Measurements from ENCODE around the gene ATP8B1. TPM values are rescaled to one million over a fixed set of nuclear protein-coding genes. Genes with fewer than 3 reads are reported as not detected.

The ATP8B1 gene
- total RNA-seq, 4 donors from 2014 or later, result 97.3 to 115 (median 103) TPM

DNA sequence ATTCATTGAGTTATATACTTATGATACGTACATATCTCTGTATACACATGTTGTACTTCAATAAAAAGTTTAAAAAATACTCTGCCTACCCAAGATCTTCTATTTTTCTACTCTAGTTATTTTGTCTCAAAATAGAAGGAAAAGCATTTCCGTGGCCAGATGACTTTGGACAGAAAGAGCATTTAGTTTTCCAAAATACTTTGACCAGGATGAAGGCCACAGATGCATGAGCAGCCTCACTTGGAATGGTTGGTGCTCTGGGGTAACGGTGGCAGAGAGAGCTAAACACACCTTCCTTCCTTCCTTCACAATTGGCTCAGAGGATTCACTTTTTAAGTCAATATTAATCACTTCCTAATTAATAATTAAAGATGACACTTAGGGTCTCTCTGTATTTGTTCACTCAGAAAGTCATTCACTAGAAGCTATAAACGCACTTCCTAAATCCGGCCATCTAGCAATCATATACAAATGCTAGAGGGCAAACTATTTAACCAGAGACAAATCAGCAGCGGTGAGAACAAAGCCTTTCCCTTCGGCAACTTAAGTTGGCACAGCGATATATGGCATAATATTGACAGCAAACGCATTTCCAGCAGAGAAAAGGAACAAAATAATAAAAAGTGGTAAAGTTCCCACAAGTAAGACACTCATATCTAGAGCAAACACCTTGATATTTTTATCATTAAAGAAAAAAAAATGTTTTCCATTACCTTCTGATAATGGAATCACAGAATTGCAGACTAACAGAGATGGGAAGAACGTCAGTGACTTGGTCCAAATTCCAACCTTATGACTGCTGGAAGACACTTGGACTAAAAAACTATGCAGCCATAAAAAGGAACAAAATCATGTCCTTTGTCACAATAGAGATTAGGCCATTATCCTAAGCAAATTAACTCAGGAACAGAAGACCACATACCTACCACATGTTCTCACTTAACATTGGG is 125.6 kb downstream of the ATP8B1 start:
- DNase-seq, result no peak
- Histone ChIP-seq H3K9me3 (peaks cover 0 to 4% (median 0%) of the 10 kb centered on the region in 4 donors), H3K36me3 (peaks cover 0 to 51% (median 0%) of the 10 kb centered on the region in 3 donors), H3K4me3 (no peak overlapping the region), H3K4me1 (no peaks in the 10 kb centered on the region), H3K27me3 (no peaks in the 10 kb centered on the region), H3K27ac (no peak overlapping the region)
- TF ChIP-seq POLR2A (IDR thresholded peaks at IDR 0.05) (no peak), CTCF (IDR thresholded peaks at IDR 0.05) (no peak)

- H3K36me3 ChIP-seq, result peaks cover 0 to 52% (median 0%) of the 10 kb centered on the region in 3 donors
- DNase-seq, result no peak
- no peaks in the 10 kb centered on the region for H3K27me3 ChIP-seq
- H3K9me3 ChIP-seq, result peaks cover 0 to 4% (median 0%) of the 10 kb centered on the region in 4 donors
- H3K4me3 ChIP-seq, result no peak overlapping the region
- H3K4me1 ChIP-seq, result no peaks in the 10 kb centered on the region
- H3K27ac ChIP-seq, result no peak overlapping the region
- TF ChIP-seq CTCF (IDR thresholded peaks at IDR 0.05) (no peak), POLR2A (IDR thresholded peaks at IDR 0.05) (no peak)
These were observed 128.2 kb downstream of the ATP8B1 start for GRCh38 chr18:57674891-57675290.

- no peak overlapping the region for H3K27ac ChIP-seq
- H3K36me3 ChIP-seq, result peaks cover 0 to 65% (median 0%) of the 10 kb centered on the region in 3 donors
- H3K4me1 ChIP-seq, result peaks cover 0 to 3% (median 0%) of the 10 kb centered on the region in 4 donors
These were observed 133.1 kb downstream of the ATP8B1 start for GRCh38 chr18:57670046-57670445.

GRCh38 chr18:57668021-57668420 is 135.1 kb downstream of the ATP8B1 start:
- Histone ChIP-seq H3K9me3 (peaks cover 0 to under 1% (median 0%) of the 10 kb centered on the region in 4 donors), H3K4me3 (no peak overlapping the region), H3K27ac (no peak overlapping the region), H3K36me3 (peaks cover 0 to 57% (median 0%) of the 10 kb centered on the region in 3 donors), H3K27me3 (no peaks in the 10 kb centered on the region), H3K4me1 (peaks cover 0 to 3% (median 0%) of the 10 kb centered on the region in 4 donors)
- no peak for TF ChIP-seq CTCF (IDR thresholded peaks at IDR 0.05)
- TF ChIP-seq POLR2A (IDR thresholded peaks at IDR 0.05), result no peak
- DNase-seq, result no peak

More at GRCh38 chr18:57670046-57670445, 133.1 kb downstream of the ATP8B1 start:
- TF ChIP-seq CTCF (IDR thresholded peaks at IDR 0.05), result no peak
- no peak for TF ChIP-seq POLR2A (IDR thresholded peaks at IDR 0.05)
- no peak for DNase-seq
- H3K9me3 ChIP-seq, result peaks cover 0 to 4% (median 0%) of the 10 kb centered on the region in 4 donors
- no peak overlapping the region for H3K4me3 ChIP-seq
- no peaks in the 10 kb centered on the region for H3K27me3 ChIP-seq

- H3K36me3 ChIP-seq, result peaks cover 0 to 53% (median 0%) of the 10 kb centered on the region in 3 donors
- no peak overlapping the region for H3K27ac ChIP-seq
- no peak for DNase-seq
These were observed 136.2 kb downstream of the ATP8B1 start for GRCh38 chr18:57666818-57667497.

More at GRCh38 chr18:57666818-57667497, 136.2 kb downstream of the ATP8B1 start:
- H3K9me3 ChIP-seq, result no peaks in the 10 kb centered on the region
- H3K4me3 ChIP-seq, result no peak overlapping the region
- H3K27me3 ChIP-seq, result no peaks in the 10 kb centered on the region
- H3K4me1 ChIP-seq, result peaks cover 0 to 3% (median 0%) of the 10 kb centered on the region in 4 donors
- TF ChIP-seq POLR2A (IDR thresholded peaks at IDR 0.05), result no peak
- no peak for TF ChIP-seq CTCF (IDR thresholded peaks at IDR 0.05)
